GM08714 (cell line): ENCODE data around the gene GPR61.

Source experiments
- H3K4me3 ChIP-seq: fragments of 200-500 bp; sonication (Bioruptor generic); 2 replicates; pipeline ENCODE4 v1.5.1; 2014; ENCODE audit warnings: mild to moderate bottlenecking, low read length, inconsistent platforms
- ZNF274 ChIP-seq: IDR thresholded peaks from 2 replicates; pipeline ENCODE4 v1.6.1; 2012; ENCODE audit warnings: mild to moderate bottlenecking, low read depth, low read length

The GPR61 gene

GRCh38 chr1:109559995-109560394 lies 20.3 kb downstream of the GPR61 start:
- no peak for TF ChIP-seq ZNF274
- H3K4me3 ChIP-seq, result no peak overlapping the region

GRCh38 chr1:109564194-109564878 lies 24.7 kb downstream of the GPR61 start:
- TF ChIP-seq ZNF274, result no peak
- no peak overlapping the region for H3K4me3 ChIP-seq

- H3K4me3 ChIP-seq, result no peak overlapping the region
- no peak for TF ChIP-seq ZNF274
Observed at GRCh38 chr1:109565241-109565640, 25.6 kb downstream of the GPR61 start.

GRCh38 chr1:109566982-109567381 lies 27.3 kb downstream of the GPR61 start:
- no peak for TF ChIP-seq ZNF274

GRCh38 chr1:109567877-109568672 lies 28.4 kb downstream of the GPR61 start:
- no peak for TF ChIP-seq ZNF274
- no peak overlapping the region for H3K4me3 ChIP-seq

More at GRCh38 chr1:109566982-109567381, 27.3 kb downstream of the GPR61 start:
- H3K4me3 ChIP-seq, result no peak overlapping the region

- H3K4me3 ChIP-seq, result no peak overlapping the region
- TF ChIP-seq ZNF274, result no peak
Observed at GRCh38 chr1:109569323-109569722, 29.7 kb downstream of the GPR61 start.

GRCh38 chr1:109570414-109570813 lies 30.7 kb downstream of the GPR61 start:
- no peak for TF ChIP-seq ZNF274
- no peak overlapping the region for H3K4me3 ChIP-seq

GRCh38 chr1:109573785-109574184 lies 34.1 kb downstream of the GPR61 start:
- H3K4me3 ChIP-seq, result no peak overlapping the region
- TF ChIP-seq ZNF274, result no peak

GRCh38 chr1:109578947-109579443 lies 39.3 kb downstream of the GPR61 start:
- H3K4me3 ChIP-seq, result no peak overlapping the region
- TF ChIP-seq ZNF274, result no peak

- no peak overlapping the region for H3K4me3 ChIP-seq
- no peak for TF ChIP-seq ZNF274
Observed at GRCh38 chr1:109579491-109579890, 39.8 kb downstream of the GPR61 start.

- no peak overlapping the region for H3K4me3 ChIP-seq
- TF ChIP-seq ZNF274, result no peak
Observed at GRCh38 chr1:109582021-109582420, 42.3 kb downstream of the GPR61 start.

GRCh38 chr1:109584766-109585165 lies 45.1 kb downstream of the GPR61 start:
- TF ChIP-seq ZNF274, result no peak
- no peak overlapping the region for H3K4me3 ChIP-seq

GRCh38 chr1:109586055-109586454 lies 46.4 kb downstream of the GPR61 start:
- no peak for TF ChIP-seq ZNF274
- H3K4me3 ChIP-seq, result no peak overlapping the region

- no peak overlapping the region for H3K4me3 ChIP-seq
- no peak for TF ChIP-seq ZNF274
Observed at GRCh38 chr1:109589177-109589576, 49.5 kb downstream of the GPR61 start.

- TF ChIP-seq ZNF274, result no peak
- no peak overlapping the region for H3K4me3 ChIP-seq
Observed at GRCh38 chr1:109589679-109590078, 50.0 kb downstream of the GPR61 start.
